ENCODE data around the gene CORO2B. TPM values are rescaled to one million over a fixed set of nuclear protein-coding genes. Genes with fewer than 3 reads are reported as not detected.

Gene CORO2B
- total and polyA plus RNA-seq, 5 donors from 2014 or later: not detected

- ATAC-seq (ENCODE audit: low read depth in 2 of 2) (no peak), DNase-seq (no peak)
- no peaks in the 10 kb centered on the region for H3K36me3 ChIP-seq (ENCODE audit: control insufficient read depth, insufficient read depth, low read length)
- Mint-ChIP-seq H3K27ac (no peak overlapping the region), H3K27me3 (peaks cover 53% of the 10 kb centered on the region), H3K36me3 (no peaks in the 10 kb centered on the region), H3K4me1 (no peaks in the 10 kb centered on the region), H3K9me3 (peaks cover 0 to 7% (median 0%) of the 10 kb centered on the region in 7 donors), H3K4me3 (no peak overlapping the region)
- peaks cover 12% of the 10 kb centered on the region for H3K27me3 ChIP-seq (ENCODE audit: control insufficient read depth, insufficient read depth, low read length)
- H3K27ac ChIP-seq (ENCODE audit: insufficient read depth, low read length, poor library complexity, severe bottlenecking): no peak overlapping the region
- H3K9me3 ChIP-seq (ENCODE audit: control insufficient read depth in 2 of 2, low read length in 2 of 2): no peaks in the 10 kb centered on the region
- H3K4me3 ChIP-seq (ENCODE audit: low read depth, low read length): no peak overlapping the region
- H3K4me1 ChIP-seq (ENCODE audit: control insufficient read depth, insufficient read depth, low read length, poor library complexity, severe bottlenecking): no peaks in the 10 kb centered on the region
Measured at GRCh38 chr15:68572309-68572708, 6.5 kb upstream of the CORO2B start.

DNA sequence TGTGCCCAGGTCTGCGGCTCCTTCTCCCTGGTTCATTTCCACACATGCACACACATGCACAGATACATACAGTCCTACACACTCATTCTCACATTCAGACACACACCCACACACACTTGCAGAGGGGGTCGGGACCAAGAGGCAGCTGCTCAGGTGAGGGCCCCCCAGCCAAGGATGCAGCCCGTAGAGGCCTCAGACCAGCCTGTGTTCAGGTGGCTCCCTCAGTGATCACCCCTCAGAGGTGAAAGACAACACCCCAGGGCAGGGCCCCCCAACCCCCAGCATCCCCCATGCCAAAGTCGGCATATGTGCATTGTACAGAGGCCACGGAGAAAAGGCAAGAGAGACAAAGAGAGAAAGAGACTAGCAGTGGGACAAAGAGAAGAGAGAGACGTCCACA lies 5.9 kb upstream of the CORO2B start:
- Mint-ChIP-seq H3K27me3 (peaks cover 58% of the 10 kb centered on the region), H3K4me1 (peaks cover 0 to 5% (median 3%) of the 10 kb centered on the region in 4 donors), H3K27ac (no peak overlapping the region), H3K36me3 (no peaks in the 10 kb centered on the region), H3K4me3 (no peak overlapping the region), H3K9me3 (peaks cover 0 to 7% (median 0%) of the 10 kb centered on the region in 7 donors)
- Histone ChIP-seq H3K27me3 (ENCODE audit: control insufficient read depth, insufficient read depth, low read length) (peaks cover 14% of the 10 kb centered on the region), H3K4me1 (ENCODE audit: control insufficient read depth, insufficient read depth, low read length, poor library complexity, severe bottlenecking) (peaks cover 6% of the 10 kb centered on the region), H3K36me3 (ENCODE audit: control insufficient read depth, insufficient read depth, low read length) (no peaks in the 10 kb centered on the region), H3K4me3 (ENCODE audit: low read depth, low read length) (no peak overlapping the region), H3K9me3 (ENCODE audit: control insufficient read depth in 2 of 2, low read length in 2 of 2) (no peaks in the 10 kb centered on the region), H3K27ac (ENCODE audit: insufficient read depth, low read length, poor library complexity, severe bottlenecking) (no peak overlapping the region)
- DNase-seq (no peak), ATAC-seq (ENCODE audit: low read depth in 2 of 2) (no peak)

DNA sequence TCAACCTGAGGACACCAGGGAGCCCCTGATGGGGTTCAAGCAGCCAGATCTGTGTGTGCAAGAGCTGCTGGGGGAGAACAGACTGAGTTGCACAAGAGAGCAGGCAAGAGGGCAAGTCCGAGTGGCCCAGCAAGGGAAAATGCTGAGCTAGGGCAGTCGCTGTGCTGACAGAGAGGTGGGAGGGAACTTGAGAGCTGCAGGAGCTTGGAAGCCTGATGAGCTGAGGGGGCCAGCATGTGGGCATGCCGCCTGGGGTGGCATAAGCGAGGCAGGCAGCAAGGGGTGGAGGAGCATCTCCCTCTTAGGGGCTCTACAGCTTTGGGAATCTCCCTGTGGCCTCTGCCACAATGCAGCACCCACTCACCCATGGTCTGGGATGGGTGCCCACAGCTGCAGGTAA lies 4.7 kb upstream of the CORO2B start:
- Mint-ChIP-seq H3K9me3 (peaks cover 0 to 7% (median 0%) of the 10 kb centered on the region in 7 donors), H3K27me3 (peaks cover 59% of the 10 kb centered on the region), H3K4me1 (peaks cover 0 to 9% (median 4%) of the 10 kb centered on the region in 4 donors), H3K27ac (no peak overlapping the region), H3K4me3 (no peak overlapping the region), H3K36me3 (no peaks in the 10 kb centered on the region)
- Histone ChIP-seq H3K27me3 (ENCODE audit: control insufficient read depth, insufficient read depth, low read length) (peaks cover 17% of the 10 kb centered on the region), H3K9me3 (ENCODE audit: control insufficient read depth in 2 of 2, low read length in 2 of 2) (no peaks in the 10 kb centered on the region), H3K36me3 (ENCODE audit: control insufficient read depth, insufficient read depth, low read length) (no peaks in the 10 kb centered on the region), H3K27ac (ENCODE audit: insufficient read depth, low read length, poor library complexity, severe bottlenecking) (no peak overlapping the region), H3K4me3 (ENCODE audit: low read depth, low read length) (no peak overlapping the region), H3K4me1 (ENCODE audit: control insufficient read depth, insufficient read depth, low read length, poor library complexity, severe bottlenecking) (peaks cover 15% of the 10 kb centered on the region)
- DNase-seq (no peak), ATAC-seq (ENCODE audit: low read depth in 2 of 2) (no peak)

DNA sequence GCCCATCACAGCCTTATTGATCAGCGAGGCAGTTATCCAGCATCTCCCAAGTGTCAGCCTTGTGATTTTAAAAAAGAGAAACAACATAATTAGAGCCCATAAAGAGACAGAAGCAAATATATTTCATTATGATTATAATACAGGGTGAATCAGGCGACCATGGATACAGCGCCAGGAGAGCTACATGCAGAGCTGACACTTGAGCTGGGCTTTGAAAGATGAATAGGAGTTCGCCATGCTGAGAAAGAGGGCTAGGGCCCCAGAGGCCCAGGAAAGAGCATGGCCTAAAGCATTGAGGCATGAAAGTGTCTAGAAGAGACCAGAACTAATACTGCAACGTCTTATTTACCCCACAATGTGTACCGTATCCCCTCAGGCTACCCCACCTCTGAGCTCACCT lies 4.2 kb upstream of the CORO2B start:
- no peak overlapping the region for H3K27ac Mint-ChIP-seq
- Histone ChIP-seq H3K36me3 (ENCODE audit: control insufficient read depth, insufficient read depth, low read length) (no peaks in the 10 kb centered on the region), H3K27ac (ENCODE audit: insufficient read depth, low read length, poor library complexity, severe bottlenecking) (no peak overlapping the region), H3K4me3 (ENCODE audit: low read depth, low read length) (no peak overlapping the region), H3K9me3 (ENCODE audit: control insufficient read depth in 2 of 2, low read length in 2 of 2) (no peaks in the 10 kb centered on the region), H3K4me1 (ENCODE audit: control insufficient read depth, insufficient read depth, low read length, poor library complexity, severe bottlenecking) (peaks cover 15% of the 10 kb centered on the region), H3K27me3 (ENCODE audit: control insufficient read depth, insufficient read depth, low read length) (peaks cover 17% of the 10 kb centered on the region)
- peak overlapping the region in 1 of 4 donors; percentile 36 for H3K4me3 Mint-ChIP-seq
- H3K27me3 Mint-ChIP-seq: peaks cover 57% of the 10 kb centered on the region
- H3K4me1 Mint-ChIP-seq: peaks cover 0 to 9% (median 4%) of the 10 kb centered on the region in 4 donors
- no peaks in the 10 kb centered on the region for H3K36me3 Mint-ChIP-seq
- DNase-seq: no peak
- H3K9me3 Mint-ChIP-seq: peaks cover 0 to 7% (median 0%) of the 10 kb centered on the region in 7 donors
- ATAC-seq (ENCODE audit: low read depth in 2 of 2): no peak

DNA sequence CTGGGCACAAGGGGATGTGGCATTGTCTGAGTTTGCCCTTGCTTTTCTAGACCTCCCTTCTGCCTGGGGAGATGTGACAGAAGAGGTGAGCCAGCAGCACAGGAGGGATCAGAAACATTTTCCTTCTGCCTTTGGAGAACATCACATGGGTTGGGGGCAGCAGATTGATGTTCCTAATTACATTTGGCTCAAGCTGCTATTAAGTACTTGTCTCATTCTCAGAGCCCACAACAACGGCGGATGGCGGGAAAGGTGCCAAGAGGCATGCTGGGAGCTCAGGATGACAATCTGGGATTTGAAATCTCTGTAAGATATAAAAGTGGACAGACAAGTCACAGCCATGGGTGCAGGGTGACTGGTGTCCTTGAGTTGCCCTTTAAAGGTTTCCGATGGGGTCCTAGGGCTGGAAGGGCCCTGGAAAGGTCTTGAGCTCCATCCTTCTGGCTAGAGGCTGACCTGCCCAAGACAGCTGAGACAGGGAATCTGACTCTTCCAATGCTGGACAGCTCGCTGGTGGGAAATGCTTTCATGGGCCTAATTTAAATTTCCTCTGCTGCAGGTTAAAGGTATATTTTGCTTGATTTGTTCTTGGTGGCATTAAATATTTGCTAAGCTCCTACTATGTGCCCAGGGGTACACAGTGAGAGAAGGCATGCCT lies 2.4 kb upstream of the CORO2B start:
- H3K27ac ChIP-seq (ENCODE audit: insufficient read depth, low read length, poor library complexity, severe bottlenecking): no peak overlapping the region
- Mint-ChIP-seq H3K27me3 (peaks cover 61% of the 10 kb centered on the region), H3K4me1 (peaks cover 3 to 13% (median 4%) of the 10 kb centered on the region in 4 donors), H3K36me3 (no peaks in the 10 kb centered on the region), H3K9me3 (peaks cover 0 to 7% (median 0%) of the 10 kb centered on the region in 7 donors), H3K4me3 (peak overlapping the region in 3 of 4 donors; percentile 34 to 86 (median 74)), H3K27ac (no peak overlapping the region)
- DNase-seq (no peak), ATAC-seq (ENCODE audit: low read depth in 2 of 2) (no peak)
- peaks cover 15% of the 10 kb centered on the region for H3K4me1 ChIP-seq (ENCODE audit: control insufficient read depth, insufficient read depth, low read length, poor library complexity, severe bottlenecking)
- H3K27me3 ChIP-seq (ENCODE audit: control insufficient read depth, insufficient read depth, low read length): peaks cover 17% of the 10 kb centered on the region
- H3K4me3 ChIP-seq (ENCODE audit: low read depth, low read length): no peak overlapping the region
- no peaks in the 10 kb centered on the region for H3K36me3 ChIP-seq (ENCODE audit: control insufficient read depth, insufficient read depth, low read length)
- no peaks in the 10 kb centered on the region for H3K9me3 ChIP-seq (ENCODE audit: control insufficient read depth in 2 of 2, low read length in 2 of 2)

GRCh38 chr15:68578175-68578979 lies 416 bp upstream of the CORO2B start:
- Histone ChIP-seq H3K27me3 (ENCODE audit: control insufficient read depth, insufficient read depth, low read length) (peaks cover 17% of the 10 kb centered on the region), H3K4me3 (ENCODE audit: low read depth, low read length) (no peak overlapping the region), H3K4me1 (ENCODE audit: control insufficient read depth, insufficient read depth, low read length, poor library complexity, severe bottlenecking) (peaks cover 15% of the 10 kb centered on the region), H3K36me3 (ENCODE audit: control insufficient read depth, insufficient read depth, low read length) (no peaks in the 10 kb centered on the region), H3K27ac (ENCODE audit: insufficient read depth, low read length, poor library complexity, severe bottlenecking) (no peak overlapping the region), H3K9me3 (ENCODE audit: control insufficient read depth in 2 of 2, low read length in 2 of 2) (no peaks in the 10 kb centered on the region)
- peak in 2 of 3 donors; percentile 11 to 14 for DNase-seq
- peaks cover 0 to 5% (median 0%) of the 10 kb centered on the region in 7 donors for H3K9me3 Mint-ChIP-seq
- H3K4me1 Mint-ChIP-seq: peaks cover 3 to 13% (median 4%) of the 10 kb centered on the region in 4 donors
- no peak overlapping the region for H3K27ac Mint-ChIP-seq
- peaks cover 51% of the 10 kb centered on the region for H3K27me3 Mint-ChIP-seq
- H3K4me3 Mint-ChIP-seq: peak overlapping the region; percentile 48 to 86 (median 74)
- H3K36me3 Mint-ChIP-seq: no peaks in the 10 kb centered on the region
- peak; percentile 20 to 35 for ATAC-seq (ENCODE audit: low read depth in 2 of 2)

GRCh38 chr15:68580026-68580882 lies 1.5 kb downstream of the CORO2B start:
- DNase-seq: no peak
- Mint-ChIP-seq H3K27me3 (peaks cover 49% of the 10 kb centered on the region), H3K4me1 (peaks cover 3 to 13% (median 4%) of the 10 kb centered on the region in 4 donors), H3K4me3 (peak overlapping the region; percentile 23 to 77 (median 38)), H3K27ac (no peak overlapping the region), H3K9me3 (peaks cover 0 to 3% (median 0%) of the 10 kb centered on the region in 7 donors), H3K36me3 (no peaks in the 10 kb centered on the region)
- Histone ChIP-seq H3K4me1 (ENCODE audit: control insufficient read depth, insufficient read depth, low read length, poor library complexity, severe bottlenecking) (peaks cover 15% of the 10 kb centered on the region), H3K9me3 (ENCODE audit: control insufficient read depth in 2 of 2, low read length in 2 of 2) (no peaks in the 10 kb centered on the region), H3K4me3 (ENCODE audit: low read depth, low read length) (no peak overlapping the region), H3K27me3 (ENCODE audit: control insufficient read depth, insufficient read depth, low read length) (peaks cover 17% of the 10 kb centered on the region), H3K36me3 (ENCODE audit: control insufficient read depth, insufficient read depth, low read length) (no peaks in the 10 kb centered on the region), H3K27ac (ENCODE audit: insufficient read depth, low read length, poor library complexity, severe bottlenecking) (no peak overlapping the region)
- ATAC-seq (ENCODE audit: low read depth in 2 of 2): no peak
